Osteoblast (primary cell): ENCODE results near the gene RAD51B. TPM values are rescaled to one million over a fixed set of nuclear protein-coding genes. Genes with fewer than 3 reads are reported as not detected.

Source experiments
- DNase-seq: peaks from one replicate; pipeline ENCODE4 v3.0.0; 2011; ENCODE audit warnings: low spot score, mixed read lengths; ENCODE audit not compliant: insufficient read length; ENCODE audit errors: missing footprints
- H2AFZ ChIP-seq: 2 replicates; pipeline ENCODE4 v1.6.0; 2011; ENCODE audit warnings: mild to moderate bottlenecking, low read length
- H3K27ac ChIP-seq: 2 replicates; pipeline ENCODE4 v1.5.1; 2011; ENCODE audit warnings: mild to moderate bottlenecking, low read depth, low read length, moderate library complexity
- H3K27me3 ChIP-seq: 2 replicates; pipeline ENCODE4 v1.6.0; 2012; ENCODE audit warnings: mild to moderate bottlenecking, control low read depth, inconsistent platforms, low read length, moderate library complexity; ENCODE audit not compliant: insufficient read depth
- H3K36me3 ChIP-seq: 2 replicates; pipeline ENCODE4 v1.5.1; 2011; ENCODE audit warnings: mild to moderate bottlenecking, low read length, control low read depth, moderate library complexity; ENCODE audit not compliant: insufficient read depth
- H3K4me1 ChIP-seq: 2 replicates; pipeline ENCODE4 v1.5.1; 2011; ENCODE audit warnings: mild to moderate bottlenecking, low read length, control low read depth, moderate library complexity; ENCODE audit not compliant: insufficient read depth
- H3K4me2 ChIP-seq: 2 replicates; pipeline ENCODE4 v1.6.0; 2011; ENCODE audit warnings: mild to moderate bottlenecking, low read length; ENCODE audit not compliant: insufficient read depth
- H3K4me3 ChIP-seq: fragments of 200-600 bp; sonication (generic); 3 replicates; pipeline ENCODE4 v1.5.1; 2012; ENCODE audit warnings: mild to moderate bottlenecking, low read length, inconsistent platforms; ENCODE audit not compliant: insufficient read depth
- H3K79me2 ChIP-seq: 2 replicates; pipeline ENCODE4 v1.6.0; 2012; ENCODE audit warnings: mild to moderate bottlenecking, low read length, control low read depth, inconsistent platforms; ENCODE audit not compliant: insufficient read depth
- H3K9me3 ChIP-seq: 2 replicates; pipeline ENCODE4 v1.5.1; 2011; ENCODE audit warnings: low read depth, low read length, control low read depth
- H4K20me1 ChIP-seq: 2 replicates; pipeline ENCODE4 v1.6.0; 2012; ENCODE audit warnings: mild to moderate bottlenecking, low read length, control low read depth; ENCODE audit not compliant: insufficient read depth
- total RNA-seq: library from RNA; depleted of rRNA; stranded (reverse); fragments of >200 nt; gene quantifications from 2 replicates; pipeline ENCODE4 v1.2.3, GENCODE V29; 2012
- TF ChIP-seq, protein P1 (sequence below): IDR thresholded peaks from 2 replicates; pipeline ENCODE4 v1.5.1; 2011; ENCODE audit warnings: mild to moderate bottlenecking, low read depth, low read length, moderate library complexity; ENCODE audit errors: extremely low read depth

The RAD51B gene
- total RNA-seq, 1 donor: 13.8 TPM

DNA sequence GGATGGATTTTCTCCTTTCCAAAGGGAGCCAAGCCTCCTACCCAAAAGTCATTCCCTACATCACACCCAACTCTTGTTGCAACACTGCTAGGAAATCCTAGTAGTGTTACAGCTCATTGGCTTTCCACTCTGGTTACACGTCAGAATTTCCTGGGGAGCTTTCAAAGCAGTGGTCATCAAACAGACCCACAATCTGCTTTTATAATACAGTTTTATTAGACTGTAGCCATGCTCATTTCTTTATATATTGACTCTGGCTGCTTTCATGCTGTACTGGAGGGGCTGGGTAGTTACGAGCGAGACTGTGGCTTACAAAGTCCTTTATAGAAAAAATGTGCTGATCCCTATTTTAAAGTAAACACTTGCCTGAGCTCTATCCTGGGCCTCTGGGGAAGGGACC, 37.5 kb upstream of the RAD51B start:
- Histone ChIP-seq H3K4me1 (no peaks in the 10 kb centered on the region), H3K36me3 (peaks cover 71% of the 10 kb centered on the region), H4K20me1 (no peaks in the 10 kb centered on the region), H3K27me3 (no peaks in the 10 kb centered on the region), H3K9me3 (no peaks in the 10 kb centered on the region), H3K79me2 (no peaks in the 10 kb centered on the region), H3K27ac (no peak overlapping the region), H2AFZ (no peak overlapping the region), H3K4me2 (no peak overlapping the region), H3K4me3 (no peak overlapping the region)
- no peak for DNase-seq
- TF ChIP-seq, protein P1, sequence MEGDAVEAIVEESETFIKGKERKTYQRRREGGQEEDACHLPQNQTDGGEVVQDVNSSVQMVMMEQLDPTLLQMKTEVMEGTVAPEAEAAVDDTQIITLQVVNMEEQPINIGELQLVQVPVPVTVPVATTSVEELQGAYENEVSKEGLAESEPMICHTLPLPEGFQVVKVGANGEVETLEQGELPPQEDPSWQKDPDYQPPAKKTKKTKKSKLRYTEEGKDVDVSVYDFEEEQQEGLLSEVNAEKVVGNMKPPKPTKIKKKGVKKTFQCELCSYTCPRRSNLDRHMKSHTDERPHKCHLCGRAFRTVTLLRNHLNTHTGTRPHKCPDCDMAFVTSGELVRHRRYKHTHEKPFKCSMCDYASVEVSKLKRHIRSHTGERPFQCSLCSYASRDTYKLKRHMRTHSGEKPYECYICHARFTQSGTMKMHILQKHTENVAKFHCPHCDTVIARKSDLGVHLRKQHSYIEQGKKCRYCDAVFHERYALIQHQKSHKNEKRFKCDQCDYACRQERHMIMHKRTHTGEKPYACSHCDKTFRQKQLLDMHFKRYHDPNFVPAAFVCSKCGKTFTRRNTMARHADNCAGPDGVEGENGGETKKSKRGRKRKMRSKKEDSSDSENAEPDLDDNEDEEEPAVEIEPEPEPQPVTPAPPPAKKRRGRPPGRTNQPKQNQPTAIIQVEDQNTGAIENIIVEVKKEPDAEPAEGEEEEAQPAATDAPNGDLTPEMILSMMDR: no peak

- no peak overlapping the region for H3K4me3 ChIP-seq
- peaks cover 66% of the 10 kb centered on the region for H3K36me3 ChIP-seq
- no peaks in the 10 kb centered on the region for H3K4me1 ChIP-seq
- no peak overlapping the region for H3K27ac ChIP-seq
- no peaks in the 10 kb centered on the region for H3K9me3 ChIP-seq
- DNase-seq: no peak
- H2AFZ ChIP-seq: no peak overlapping the region
- H4K20me1 ChIP-seq: no peaks in the 10 kb centered on the region
- TF ChIP-seq, protein P1: no peak
- no peak overlapping the region for H3K4me2 ChIP-seq
- no peaks in the 10 kb centered on the region for H3K79me2 ChIP-seq
- no peaks in the 10 kb centered on the region for H3K27me3 ChIP-seq
Measured at GRCh38 chr14:67784244-67784823, 35.2 kb upstream of the RAD51B start.

DNA sequence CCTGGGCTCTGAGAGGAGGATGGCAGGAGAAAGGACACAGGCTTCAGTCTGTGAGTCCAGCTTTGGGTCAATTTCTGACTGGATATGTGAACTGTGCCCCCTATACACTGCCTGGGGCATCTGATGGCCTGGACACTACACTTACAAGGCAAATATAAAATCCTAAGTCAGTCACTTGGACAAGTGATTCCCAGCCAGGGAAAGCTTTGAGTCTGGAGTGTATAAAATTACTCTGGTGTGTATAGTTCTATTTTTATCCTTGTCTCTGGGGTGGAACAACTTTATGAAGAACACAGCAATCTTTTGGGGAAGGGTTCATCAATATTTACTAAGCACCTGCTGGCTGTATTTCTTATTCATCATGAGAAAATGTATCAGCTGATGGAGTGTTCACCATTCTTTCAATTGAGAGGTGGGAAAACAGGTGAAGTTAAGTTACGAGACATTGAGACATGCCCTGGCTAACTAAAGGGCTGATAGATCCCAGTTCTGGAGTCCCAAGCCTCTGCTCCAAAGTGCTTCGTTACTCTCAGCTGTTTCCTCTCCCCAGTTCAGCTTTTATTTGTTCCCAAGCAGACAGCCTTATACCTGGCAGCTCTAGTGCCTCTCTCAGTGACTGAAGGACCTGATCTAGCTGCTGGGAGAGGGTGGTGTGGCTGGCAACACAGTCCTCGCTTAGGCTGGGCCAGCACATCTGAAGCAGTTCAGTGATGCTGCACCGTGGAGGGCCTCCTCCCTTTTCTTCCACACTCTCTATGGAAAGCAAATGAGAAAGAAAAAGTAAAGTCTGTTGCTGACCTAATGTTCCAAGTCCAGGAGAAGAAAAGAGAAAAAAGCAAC, 34.1 kb upstream of the RAD51B start:
- Histone ChIP-seq H3K4me1 (no peaks in the 10 kb centered on the region), H3K4me3 (no peak overlapping the region), H3K27me3 (no peaks in the 10 kb centered on the region), H2AFZ (no peak overlapping the region), H3K4me2 (no peak overlapping the region), H3K27ac (no peak overlapping the region), H3K36me3 (peaks cover 68% of the 10 kb centered on the region), H3K79me2 (no peaks in the 10 kb centered on the region), H3K9me3 (no peaks in the 10 kb centered on the region), H4K20me1 (no peaks in the 10 kb centered on the region)
- no peak for DNase-seq
- TF ChIP-seq, protein P1: no peak

- no peaks in the 10 kb centered on the region for H3K9me3 ChIP-seq
- TF ChIP-seq, protein P1: no peak
- H3K79me2 ChIP-seq: no peaks in the 10 kb centered on the region
- peaks cover 58% of the 10 kb centered on the region for H3K36me3 ChIP-seq
- H3K4me1 ChIP-seq: no peaks in the 10 kb centered on the region
- no peak overlapping the region for H3K27ac ChIP-seq
- no peaks in the 10 kb centered on the region for H4K20me1 ChIP-seq
- no peak overlapping the region for H2AFZ ChIP-seq
- no peaks in the 10 kb centered on the region for H3K27me3 ChIP-seq
- DNase-seq: no peak
- no peak overlapping the region for H3K4me3 ChIP-seq
- H3K4me2 ChIP-seq: no peak overlapping the region
Measured at GRCh38 chr14:67787673-67788072, 31.9 kb upstream of the RAD51B start.
